Dedifferentiated amniotic fluid mesenchymal stem cell (primary cell): Measurements from ENCODE around the gene ANAPC10.
"Not testable (repeated sequence)": the region's sequence is repeated elsewhere in the genome, so short reads cannot be mapped to it uniquely, and the experiment has no call there.

Experiments used
- DNase-seq: peaks from one replicate; pipeline ENCODE4 v3.0.0-alpha.2; 2016; ENCODE audit errors: extremely low spot score

Gene ANAPC10

DNA sequence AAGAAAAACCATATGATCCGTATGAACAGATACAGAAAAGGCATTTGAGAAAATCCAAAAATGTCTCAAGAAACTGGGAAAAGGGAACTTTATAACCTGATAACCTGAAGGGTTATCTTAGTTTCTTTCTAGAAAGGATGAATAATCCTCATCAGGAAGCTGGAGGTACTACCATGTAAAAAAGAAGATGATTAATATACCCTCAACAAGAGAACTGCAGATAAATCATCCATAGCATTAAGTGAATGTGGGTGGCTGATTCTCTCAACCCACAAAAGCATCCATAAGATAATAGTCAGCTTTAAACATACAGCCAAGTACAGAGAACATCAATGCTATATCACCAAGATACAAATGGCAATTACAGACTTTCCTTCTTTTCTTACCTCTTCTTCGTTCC, 26.4 kb downstream of the ANAPC10 start:
- DNase-seq, result no peak

DNA sequence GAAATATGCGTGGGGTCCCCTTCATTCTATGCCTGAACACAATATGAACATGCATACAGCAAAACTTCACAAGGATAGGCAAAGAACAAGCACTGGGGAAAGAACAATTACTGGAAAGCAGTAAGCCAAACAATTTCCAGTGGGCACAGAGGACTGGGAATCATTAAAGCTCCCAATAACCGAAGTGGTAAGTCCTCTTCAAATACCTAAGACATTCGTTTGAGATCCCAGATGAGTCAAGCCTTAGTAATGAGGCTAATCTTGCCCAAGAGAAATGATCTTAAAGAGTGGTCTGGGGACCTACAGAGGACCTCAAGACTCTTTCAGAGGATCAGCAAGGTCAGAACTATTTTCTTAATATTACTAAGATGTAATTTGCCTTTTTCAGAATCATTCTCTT, 28.6 kb downstream of the ANAPC10 start:
- DNase-seq, result no peak

DNA sequence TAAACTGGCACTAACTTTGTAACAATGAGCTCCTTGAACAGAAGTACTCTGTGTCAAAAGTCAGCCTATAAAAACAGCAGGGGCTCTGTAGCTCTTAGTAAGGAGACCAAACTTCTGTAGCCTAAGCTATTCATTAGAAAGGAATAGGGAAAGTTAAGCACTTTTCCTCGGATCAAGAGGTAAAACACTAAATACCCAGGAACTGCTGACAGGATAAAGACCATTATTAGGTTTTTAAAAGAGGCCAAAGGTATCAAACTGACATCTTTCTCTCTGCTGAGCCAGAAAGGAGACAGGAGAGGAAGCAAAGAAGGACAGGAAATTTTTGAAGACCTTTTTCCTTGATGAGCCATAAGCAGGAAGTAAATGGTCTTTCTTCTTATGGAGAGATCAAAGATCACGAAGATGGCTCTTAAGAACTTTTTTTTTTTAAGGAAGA, 31.9 kb downstream of the ANAPC10 start:
- no peak for DNase-seq

DNA sequence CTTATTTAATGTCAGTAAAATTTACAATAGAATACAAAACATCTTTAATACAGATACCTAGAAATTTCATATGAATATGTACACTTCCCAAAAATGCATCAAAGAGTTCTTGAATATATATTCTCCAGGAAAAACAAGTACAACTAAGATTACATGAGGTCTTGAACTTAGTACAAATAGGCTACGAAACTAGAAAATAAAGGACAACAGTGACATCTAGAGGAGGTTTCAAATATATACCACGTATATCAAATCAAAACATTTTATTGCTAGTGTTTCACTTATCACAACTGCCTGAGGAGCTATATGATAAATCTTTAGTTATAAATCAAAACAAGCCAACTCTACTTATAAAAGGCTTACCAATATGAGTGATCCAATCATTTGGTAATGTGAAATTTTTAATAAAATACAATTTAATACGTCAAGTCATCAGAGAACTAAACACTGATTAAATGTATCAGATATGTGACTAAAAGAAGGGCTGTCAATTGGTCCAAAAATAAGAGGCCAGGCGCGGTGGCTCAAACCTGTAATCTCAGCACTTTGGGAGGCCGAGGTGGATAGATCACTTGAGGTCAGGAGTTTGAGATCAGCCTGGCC, 36.6 kb downstream of the ANAPC10 start:
- DNase-seq, result peak; percentile 56

DNA sequence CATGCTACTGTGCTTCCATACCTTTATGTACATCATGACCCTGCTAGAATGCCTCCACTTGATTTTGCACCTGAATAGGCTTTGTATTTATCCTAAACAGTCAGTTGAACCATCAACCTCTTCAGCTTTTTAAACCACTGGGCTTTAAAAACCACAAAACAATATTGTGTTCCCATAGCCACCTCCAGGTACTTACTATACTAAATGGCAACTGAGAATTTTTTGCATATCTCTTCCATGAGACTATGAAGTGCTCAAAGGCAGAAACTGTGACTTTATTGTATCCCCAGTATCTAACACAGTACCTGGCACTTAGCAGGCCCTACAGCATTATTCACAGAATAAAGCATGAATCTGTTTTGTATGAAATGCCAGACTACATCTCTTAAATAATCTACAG, 39.7 kb downstream of the ANAPC10 start:
- no peak for DNase-seq

DNA sequence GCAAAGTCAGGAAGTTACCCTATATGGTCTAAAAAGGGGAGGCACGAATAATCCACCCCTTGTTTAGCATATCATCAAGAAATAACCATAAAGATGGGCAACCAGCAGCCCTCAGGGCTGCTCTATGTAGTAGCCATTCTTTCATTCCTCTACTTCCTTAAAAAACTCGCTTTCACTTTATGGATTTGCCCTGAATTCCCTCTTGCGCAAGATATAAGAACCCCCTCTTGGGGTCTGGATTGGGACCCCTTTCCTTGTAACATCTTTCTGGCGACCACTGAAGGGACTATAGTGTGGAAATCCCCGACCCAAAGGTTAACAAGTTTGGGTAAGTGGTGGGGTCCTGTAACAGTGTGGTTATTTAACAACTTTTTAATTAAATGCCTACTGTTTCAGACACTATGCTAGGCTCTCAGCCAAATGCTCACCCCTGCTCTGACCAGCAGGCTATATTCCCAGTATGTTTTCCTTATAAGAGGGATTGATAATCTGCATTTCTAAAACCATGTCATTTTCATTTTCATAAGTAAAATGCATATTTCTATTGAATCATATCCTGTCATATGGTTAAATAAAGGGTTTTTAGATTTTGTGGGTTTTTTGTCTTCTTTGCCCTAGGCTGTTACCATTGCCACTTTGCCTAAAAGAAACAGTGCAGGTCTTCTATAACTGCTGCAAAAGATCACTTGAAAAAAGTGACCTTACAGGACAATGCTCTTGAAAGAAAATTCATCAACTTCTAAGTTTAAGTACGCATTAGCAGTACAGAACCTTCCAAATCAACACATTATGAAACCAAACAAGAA, 41.5 kb downstream of the ANAPC10 start:
- DNase-seq, result no peak

DNA sequence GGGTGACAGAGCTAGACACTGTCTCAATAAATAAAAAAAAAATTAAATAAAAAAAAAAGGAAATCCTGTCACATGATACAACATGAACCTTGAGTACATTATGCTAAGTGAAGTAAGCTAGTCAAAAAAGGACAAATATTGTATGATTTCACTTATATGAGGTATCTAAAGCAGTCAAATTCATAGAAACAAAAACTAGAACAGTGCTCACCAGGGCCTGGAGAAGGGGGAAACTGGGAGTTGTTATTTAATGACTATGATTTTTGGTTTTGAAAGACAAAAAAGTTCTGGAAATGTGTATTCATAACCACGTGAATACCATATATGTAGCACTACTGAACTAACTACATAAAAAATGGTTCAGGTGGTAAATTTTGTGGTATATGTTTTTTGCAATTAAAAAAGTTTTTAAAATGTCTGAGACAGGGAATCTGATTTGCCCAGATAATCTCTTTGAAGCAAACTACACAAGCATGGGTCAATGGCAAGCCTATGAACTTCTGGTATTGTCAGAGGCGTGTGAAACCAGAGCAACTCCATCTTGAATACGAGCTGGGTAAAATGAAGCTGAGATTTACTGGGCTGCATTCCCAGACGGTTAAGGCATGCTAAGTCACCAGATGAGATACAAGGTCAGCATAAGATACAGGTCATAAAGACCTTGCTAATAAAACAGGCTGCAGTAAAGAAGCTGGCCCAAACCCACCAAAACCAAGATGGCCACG, 42.3 kb downstream of the ANAPC10 start:
- no peak for DNase-seq

DNA sequence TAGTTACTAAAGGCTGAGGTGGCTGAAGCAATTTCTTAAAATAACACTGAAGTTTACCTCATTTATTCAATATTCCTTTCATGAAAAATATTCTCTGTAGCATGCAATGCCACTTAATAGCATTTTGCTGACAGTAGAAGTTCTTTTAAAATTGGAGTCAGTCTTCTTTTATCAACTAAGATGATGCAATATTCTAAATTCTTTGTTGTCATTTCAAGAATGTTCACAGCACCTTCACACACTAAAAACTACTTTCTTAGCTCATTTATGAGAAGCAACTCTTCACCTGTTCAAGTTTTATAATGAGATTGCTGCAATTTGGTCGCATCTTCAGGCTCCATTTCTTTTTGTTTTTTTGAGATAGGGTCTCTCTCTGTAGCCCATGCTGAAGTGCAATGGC, 48.8 kb downstream of the ANAPC10 start:
- no peak for DNase-seq

DNA sequence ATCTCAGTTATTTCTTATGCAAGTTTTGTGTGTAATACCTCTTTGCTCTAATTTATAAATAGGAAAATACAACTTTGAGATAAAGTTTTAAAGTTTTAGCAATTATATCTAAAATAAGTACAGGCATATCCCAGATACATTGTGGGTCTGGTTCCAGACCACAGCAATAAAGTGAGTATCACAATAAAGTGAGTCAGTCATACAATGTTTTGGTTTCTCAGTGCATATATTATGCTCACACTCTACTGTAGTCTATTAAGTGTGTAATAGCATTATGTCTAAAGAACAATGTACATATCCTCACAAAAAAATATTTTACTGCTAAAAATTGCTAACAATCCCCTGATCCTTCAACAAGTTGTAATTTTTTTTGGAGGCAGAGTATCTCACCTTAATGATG, 49.2 kb downstream of the ANAPC10 start:
- no peak for DNase-seq

DNA sequence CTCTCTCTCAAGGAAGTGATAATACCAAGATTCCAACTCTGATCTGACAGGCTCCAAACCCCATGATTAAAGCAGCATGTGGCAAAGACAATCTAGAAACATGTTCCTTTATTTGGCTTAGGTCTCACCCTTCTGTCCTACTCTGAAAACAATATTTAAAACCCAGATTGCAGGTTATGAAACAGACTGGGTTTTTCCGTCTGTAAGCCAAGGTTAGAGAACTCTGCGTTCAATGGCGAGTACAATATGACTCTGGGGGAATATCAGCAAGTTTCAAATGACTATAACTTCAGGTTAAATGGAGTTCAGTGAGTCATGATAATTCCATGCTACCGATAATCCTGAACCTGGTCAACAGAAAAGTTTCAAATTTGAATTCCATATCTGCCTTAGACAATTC, 50.8 kb downstream of the ANAPC10 start:
- DNase-seq, result no peak

DNA sequence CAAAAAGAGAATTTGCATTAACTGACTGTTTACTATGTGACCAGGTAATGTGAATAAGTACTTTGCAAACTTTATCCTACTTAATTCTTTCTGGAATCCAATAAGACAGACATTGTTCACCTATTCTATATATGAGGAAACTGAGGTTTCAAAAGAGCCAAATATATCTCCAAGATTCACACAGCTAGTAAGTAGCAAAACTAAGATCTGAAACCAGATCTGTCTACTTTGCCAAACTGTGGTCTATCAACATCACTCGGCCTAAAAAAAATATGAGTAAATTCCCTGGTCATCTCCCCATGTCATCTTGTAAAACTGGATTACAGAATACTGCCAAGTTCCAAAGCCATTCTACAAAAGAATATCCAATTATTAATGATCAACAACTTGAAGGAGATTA, 52.8 kb downstream of the ANAPC10 start:
- no peak for DNase-seq

DNA sequence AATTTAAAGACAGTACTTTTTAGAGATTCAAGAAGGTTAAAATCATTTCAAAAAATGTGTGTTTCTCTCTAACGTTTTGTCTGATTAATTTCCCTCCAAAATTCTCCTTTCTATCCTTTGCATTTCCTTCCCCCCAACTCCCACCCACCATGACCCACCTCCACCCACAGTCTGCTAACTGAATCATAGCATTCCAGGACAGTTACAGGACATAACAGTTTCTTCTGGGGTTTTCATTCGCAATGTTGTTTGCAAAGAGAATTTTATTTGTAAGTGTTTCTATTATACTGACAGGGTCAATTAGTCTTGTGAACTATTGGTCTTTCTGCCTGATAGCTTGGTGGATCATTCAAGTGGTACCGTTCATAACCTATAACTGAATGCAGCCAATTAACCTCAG, 53.7 kb downstream of the ANAPC10 start:
- DNase-seq, result peak; percentile 23

DNA sequence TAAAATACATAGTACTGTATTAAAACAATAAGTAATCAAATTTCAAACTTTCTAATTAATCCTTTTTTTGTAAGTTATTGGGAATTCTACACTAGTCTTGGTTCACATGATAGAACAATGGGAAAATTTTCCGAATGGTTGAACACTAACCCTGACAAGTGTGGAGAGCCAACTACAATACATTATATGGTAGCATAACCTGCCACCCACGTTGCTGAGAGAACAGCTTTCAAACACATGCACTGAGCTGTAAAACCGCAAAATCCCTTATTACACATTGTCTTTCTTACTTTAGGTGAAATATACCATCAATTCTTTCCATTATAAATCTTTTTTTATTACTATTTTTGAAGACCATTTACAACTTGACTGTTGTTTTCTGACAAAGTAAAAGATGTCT, 54.7 kb downstream of the ANAPC10 start:
- no peak for DNase-seq

DNA sequence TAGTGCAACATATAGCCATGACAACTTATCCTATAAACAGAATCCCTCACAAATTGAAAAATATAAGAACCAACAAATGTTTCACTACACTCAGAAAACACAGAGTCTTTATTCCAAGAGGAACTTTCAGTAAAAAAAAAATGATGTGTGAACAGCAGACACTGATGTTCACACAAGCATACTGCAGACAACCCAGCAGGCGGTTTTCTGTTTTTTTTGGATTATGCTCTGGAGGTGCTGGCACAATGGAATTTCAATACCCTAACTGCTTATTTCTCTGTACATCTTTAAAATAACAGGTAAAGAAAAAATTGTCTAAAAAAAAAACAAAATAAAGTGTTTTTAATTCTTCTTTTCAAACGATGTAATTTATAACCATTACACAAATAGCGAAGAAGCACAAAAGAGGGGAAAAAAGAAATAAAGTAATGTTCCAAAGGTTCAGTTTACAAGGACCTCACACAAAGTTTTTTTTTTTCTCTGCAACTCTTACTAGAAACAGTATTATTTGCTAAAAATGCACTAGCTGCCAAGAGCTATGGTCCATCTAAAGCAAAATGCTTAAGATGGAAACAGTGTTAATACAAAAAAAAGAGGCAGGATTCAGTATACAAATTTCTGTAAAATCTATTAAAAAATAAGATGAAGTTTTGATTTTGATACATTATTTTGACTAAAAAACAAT, 55.3 kb downstream of the ANAPC10 start:
- DNase-seq, result no peak

DNA sequence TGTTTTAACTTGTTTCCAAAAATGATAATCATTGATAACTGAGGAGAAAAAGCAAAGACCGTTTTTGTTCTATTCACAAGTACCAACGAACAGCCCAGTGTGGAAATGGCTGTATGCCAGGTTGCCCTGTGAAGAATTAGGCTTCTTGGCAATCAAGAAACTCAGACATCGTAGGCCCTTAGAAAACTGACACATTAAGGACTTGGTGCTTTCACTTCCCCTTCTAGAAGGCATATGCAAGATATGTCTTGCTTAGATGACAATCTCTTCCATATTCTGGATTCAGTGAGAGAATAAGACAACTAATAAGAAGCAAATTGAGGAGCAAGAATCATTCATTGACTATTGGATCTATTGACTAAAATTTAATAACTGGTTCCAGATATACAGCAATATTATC, 56.6 kb downstream of the ANAPC10 start:
- no peak for DNase-seq

DNA sequence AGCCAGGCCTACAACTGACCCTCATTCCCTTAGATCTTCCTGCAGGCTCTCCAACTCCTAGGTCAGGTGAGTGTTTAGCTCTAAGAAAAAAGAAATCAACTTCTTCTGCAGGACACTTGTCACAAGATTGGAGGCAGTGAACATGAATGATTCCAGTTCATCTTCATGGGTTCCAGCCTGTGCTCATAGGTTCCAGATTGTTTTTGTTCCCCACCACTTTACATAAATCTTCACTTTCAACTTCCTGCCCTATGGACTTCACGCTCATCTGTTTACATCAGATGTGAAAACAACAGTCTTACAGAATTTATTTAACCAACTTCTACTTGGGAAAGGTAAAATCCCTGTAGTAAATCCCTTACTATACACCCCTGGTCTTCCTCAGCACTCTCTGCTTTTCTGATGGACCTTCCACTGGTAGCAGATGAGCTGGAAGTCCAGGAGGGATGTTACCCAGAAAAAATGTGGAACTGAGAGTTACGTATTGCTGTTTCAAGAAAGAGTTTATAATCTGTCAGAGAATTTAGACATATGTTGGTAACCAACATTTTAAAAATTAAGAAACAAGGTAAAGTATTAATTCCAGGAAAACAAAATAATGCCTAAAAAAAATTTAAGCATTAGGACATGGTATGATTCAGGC, 62.4 kb downstream of the ANAPC10 start:
- DNase-seq, result no peak

DNA sequence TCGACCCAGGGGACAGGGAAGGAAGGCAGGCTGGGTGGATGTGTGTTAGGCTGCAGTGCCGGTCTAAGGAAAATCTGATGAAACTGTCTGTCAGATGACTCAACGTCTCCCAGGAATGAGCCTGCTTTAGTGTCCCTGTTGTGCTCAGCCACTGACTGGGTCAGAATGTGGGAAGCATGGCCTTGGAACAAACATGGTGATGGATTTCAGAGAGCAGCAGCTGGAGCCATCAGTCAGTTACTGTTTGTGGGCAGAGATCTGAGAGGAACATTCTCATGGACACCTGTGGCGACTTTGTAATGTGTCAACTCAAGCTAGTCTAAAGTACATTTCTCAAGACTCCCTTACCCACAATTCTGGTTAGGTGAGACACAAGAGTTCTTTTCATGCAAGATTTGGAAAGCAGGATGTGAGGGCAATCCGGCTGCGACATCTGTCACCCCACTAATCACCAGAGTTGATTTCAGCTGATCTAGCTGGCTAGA, 63.2 kb downstream of the ANAPC10 start:
- DNase-seq, result peak; percentile 75

DNA sequence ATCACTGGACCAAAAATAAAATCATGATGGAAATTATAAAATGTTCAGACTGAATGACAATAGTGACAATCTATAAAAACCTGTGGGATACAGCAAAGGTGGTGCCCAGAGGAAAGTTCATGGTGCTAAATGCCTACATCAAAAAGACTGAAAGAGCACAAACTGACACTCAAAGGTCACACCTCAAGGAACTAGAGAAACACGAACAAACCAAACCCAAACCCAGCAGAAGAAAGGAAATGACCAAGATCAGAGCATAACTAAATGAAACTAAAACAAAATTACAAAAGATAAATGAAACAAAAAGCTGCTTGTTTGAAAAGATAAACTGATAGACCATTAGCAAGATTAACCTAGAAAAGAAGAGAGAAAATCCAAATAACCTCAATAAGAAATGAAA, 78.7 kb downstream of the ANAPC10 start:
- DNase-seq, result no peak

DNA sequence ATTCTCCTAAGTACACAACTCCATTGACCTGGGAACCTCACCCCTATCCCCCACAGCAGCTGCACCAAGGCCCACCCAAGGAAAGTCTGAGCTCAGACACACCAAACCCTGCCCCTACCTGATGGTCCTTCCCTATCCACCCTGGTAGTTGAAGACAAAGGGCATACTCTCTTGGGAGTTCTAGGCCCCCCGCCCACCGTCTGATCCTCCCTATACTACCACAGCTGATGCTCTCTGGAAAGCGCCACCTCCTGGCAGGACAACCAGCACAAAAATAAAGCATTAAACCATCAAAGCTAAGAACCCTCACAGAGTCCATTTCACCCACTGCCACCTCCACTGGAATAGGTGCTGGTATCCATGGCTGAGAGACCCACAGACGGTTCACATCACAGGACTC, 83.6 kb downstream of the ANAPC10 start:
- DNase-seq, result no peak

DNA sequence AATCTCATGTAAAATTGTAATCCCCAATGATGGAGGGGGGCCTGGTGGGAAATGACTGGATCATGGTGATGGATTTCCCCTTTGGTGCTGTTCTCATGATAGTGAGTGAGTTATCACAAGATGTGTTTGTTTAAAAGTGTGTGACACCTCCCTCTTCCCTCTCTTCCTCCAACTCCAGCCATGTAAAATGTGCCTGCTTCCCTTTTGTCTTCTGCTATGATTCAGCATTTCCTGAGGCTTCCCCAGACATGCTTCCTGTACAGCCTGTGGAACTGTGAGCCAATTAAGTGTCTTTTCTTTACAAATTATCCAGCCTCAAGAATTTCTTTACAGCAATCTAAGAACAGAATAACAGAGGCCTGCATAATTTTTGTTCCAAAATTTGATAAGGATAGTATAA, 85.2 kb downstream of the ANAPC10 start:
- DNase-seq, result peak; percentile 23

DNA sequence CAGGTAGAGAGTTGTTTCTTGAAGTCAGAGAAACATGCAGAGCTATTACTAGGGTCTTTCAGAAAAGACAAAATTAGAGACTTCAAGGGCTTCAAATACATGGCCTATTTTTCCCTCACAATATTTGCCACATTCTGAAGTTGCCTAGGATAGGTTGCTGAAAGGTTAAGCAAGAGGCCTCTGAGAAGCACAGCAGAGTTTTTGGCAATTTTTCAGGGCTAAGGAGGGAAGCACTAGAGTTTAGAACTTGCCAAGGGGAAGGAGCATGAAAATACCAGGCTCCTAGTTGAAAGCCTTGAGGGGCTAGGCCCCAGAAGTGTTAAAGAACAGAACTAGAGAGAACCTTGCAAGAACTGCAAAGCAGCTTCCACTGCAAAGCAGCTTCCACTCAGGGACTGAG, 86.4 kb downstream of the ANAPC10 start:
- DNase-seq, result no peak

DNA sequence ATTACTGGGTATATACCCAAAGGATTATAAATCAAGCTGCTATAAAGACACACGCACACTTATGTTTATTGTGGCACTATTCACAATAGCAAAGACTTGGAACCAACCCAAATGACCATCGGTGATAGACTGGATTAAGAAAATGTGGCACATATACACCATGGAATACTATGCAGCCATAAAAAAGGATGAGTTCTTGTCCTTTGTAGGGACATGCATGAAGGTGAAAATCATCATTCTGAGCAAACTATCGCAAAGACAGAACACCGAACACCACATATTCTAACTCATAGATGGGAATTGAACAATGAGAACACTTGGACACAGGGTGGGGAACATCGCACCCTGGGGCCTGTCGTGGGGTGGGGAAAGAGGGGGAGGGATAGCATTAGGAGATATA, 87.7 kb downstream of the ANAPC10 start:
- not testable (repeated sequence) for DNase-seq
